KOPT-K1 (cell line): ENCODE results near the gene CCDC88C.
"Not testable (repeated sequence)": the region's sequence is repeated elsewhere in the genome, so short reads cannot be mapped to it uniquely, and the experiment has no call there.

Experiments
- H3K27ac ChIP-seq: fragments of 200-600 bp; sonication (generic); 2 replicates; pipeline ENCODE4 v1.5.1; 2016; ENCODE audit warnings: antibody characterized with exemption, mild to moderate bottlenecking, low read depth, low read length; ENCODE audit not compliant: poor library complexity, severe bottlenecking
- H3K36me3 ChIP-seq: fragments of 200-600 bp; sonication (generic); 2 replicates; pipeline ENCODE4 v1.5.1; 2017; ENCODE audit warnings: antibody characterized with exemption, mild to moderate bottlenecking, low read length, moderate library complexity; ENCODE audit not compliant: insufficient read depth
- H3K9me3 ChIP-seq: fragments of 200-600 bp; sonication (generic); 2 replicates; pipeline ENCODE4 v1.5.1; 2017; ENCODE audit warnings: antibody characterized with exemption, low read length, mild to moderate bottlenecking; ENCODE audit not compliant: insufficient read depth, poor library complexity, severe bottlenecking

The CCDC88C gene

GRCh38 chr14:91232603-91233002, 185.0 kb downstream of the CCDC88C start:
- Histone ChIP-seq H3K36me3 (peaks cover 39% of the 10 kb centered on the region), H3K27ac (peak overlapping the region; percentile 82), H3K9me3 (no peaks in the 10 kb centered on the region)

- H3K9me3 ChIP-seq: no peaks in the 10 kb centered on the region
- H3K36me3 ChIP-seq: peaks cover 39% of the 10 kb centered on the region
- peak overlapping the region; percentile 82 for H3K27ac ChIP-seq
Observed at GRCh38 chr14:91232052-91232451, 185.6 kb downstream of the CCDC88C start.

- Histone ChIP-seq H3K9me3 (no peaks in the 10 kb centered on the region), H3K27ac (peak overlapping the region; percentile 82), H3K36me3 (peaks cover 39% of the 10 kb centered on the region)
Observed at GRCh38 chr14:91231446-91231845, 186.2 kb downstream of the CCDC88C start.

- Histone ChIP-seq H3K36me3 (peaks cover 34% of the 10 kb centered on the region), H3K9me3 (no peaks in the 10 kb centered on the region), H3K27ac (peak overlapping the region; percentile 82)
Observed at GRCh38 chr14:91230397-91231035, 187.1 kb downstream of the CCDC88C start.

GRCh38 chr14:91229743-91230200, 187.8 kb downstream of the CCDC88C start:
- Histone ChIP-seq H3K27ac (peak overlapping the region; percentile 82), H3K36me3 (peaks cover 41% of the 10 kb centered on the region), H3K9me3 (no peaks in the 10 kb centered on the region)

GRCh38 chr14:91229005-91229382, 188.6 kb downstream of the CCDC88C start:
- no peaks in the 10 kb centered on the region for H3K9me3 ChIP-seq
- H3K36me3 ChIP-seq: peaks cover 38% of the 10 kb centered on the region
- H3K27ac ChIP-seq: peak overlapping the region; percentile 82

GRCh38 chr14:91228112-91229004, 189.3 kb downstream of the CCDC88C start:
- Histone ChIP-seq H3K27ac (peak overlapping the region; percentile 82), H3K36me3 (peaks cover 32% of the 10 kb centered on the region)

GRCh38 chr14:91227183-91227628, 190.4 kb downstream of the CCDC88C start:
- Histone ChIP-seq H3K9me3 (no peaks in the 10 kb centered on the region), H3K36me3 (peaks cover 23% of the 10 kb centered on the region), H3K27ac (peak overlapping the region; percentile 82)

More at GRCh38 chr14:91228112-91229004, 189.3 kb downstream of the CCDC88C start:
- H3K9me3 ChIP-seq: no peaks in the 10 kb centered on the region

- H3K27ac ChIP-seq: peak overlapping the region; percentile 82
- not testable (repeated sequence) for H3K9me3 ChIP-seq
Observed at GRCh38 chr14:91226360-91226759, 191.3 kb downstream of the CCDC88C start.

GRCh38 chr14:91225025-91225424, 192.6 kb downstream of the CCDC88C start:
- peak overlapping the region; percentile 41 for H3K27ac ChIP-seq
- no peaks in the 10 kb centered on the region for H3K9me3 ChIP-seq
- H3K36me3 ChIP-seq: peaks cover 29% of the 10 kb centered on the region

More at GRCh38 chr14:91226360-91226759, 191.3 kb downstream of the CCDC88C start:
- H3K36me3 ChIP-seq: peaks cover 20% of the 10 kb centered on the region

GRCh38 chr14:91223028-91223783, 194.4 kb downstream of the CCDC88C start:
- Histone ChIP-seq H3K27ac (peak overlapping the region; percentile 35), H3K9me3 (no peaks in the 10 kb centered on the region), H3K36me3 (peaks cover 46% of the 10 kb centered on the region)
